Mesothelial cell of epicardium (in vitro differentiated cells): ENCODE results near the gene ARHGEF3. TPM values are rescaled to one million over a fixed set of nuclear protein-coding genes. Genes with fewer than 3 reads are reported as not detected.

Experiments
- DNase-seq, 2 experiments: peaks; one replicate each; pipeline ENCODE4 v3.0.0; 2021; ENCODE audit warnings: low spot score in 2 of 2; ENCODE audit not compliant: unreplicated experiment in 2 of 2
- H3K27ac Mint-ChIP-seq: 2 replicates; pipeline ENCODE4 v1.8.0; 2021; ENCODE audit warnings: mixed read lengths
- H3K27me3 Mint-ChIP-seq: 2 replicates; pipeline ENCODE4 v1.8.0; 2021; ENCODE audit warnings: low read depth, mixed read lengths
- H3K36me3 Mint-ChIP-seq: 2 replicates; pipeline ENCODE4 v1.8.0; 2021; ENCODE audit warnings: mixed read lengths
- H3K4me1 Mint-ChIP-seq: 2 replicates; pipeline ENCODE4 v1.8.0; 2021; ENCODE audit warnings: mixed read lengths
- H3K4me3 Mint-ChIP-seq: 2 replicates; pipeline ENCODE4 v1.8.0; 2021; ENCODE audit warnings: mild to moderate bottlenecking, moderate library complexity, mixed read lengths
- H3K9me3 Mint-ChIP-seq: 2 replicates; pipeline ENCODE4 v1.8.0; 2021; ENCODE audit warnings: mixed read lengths
- total RNA-seq: library from RNA; stranded (reverse); gene quantifications from 3 replicates; pipeline ENCODE4 v1.2.1, GENCODE V29; 2021
- TF ChIP-seq, protein P1 (sequence below): fragments of 200-600 bp; sonication (generic); IDR thresholded peaks from one replicate; pipeline ENCODE4 v1.5.0; 2021; ENCODE audit warnings: antibody characterized with exemption; ENCODE audit not compliant: unreplicated experiment

ARHGEF3 gene, protein sequence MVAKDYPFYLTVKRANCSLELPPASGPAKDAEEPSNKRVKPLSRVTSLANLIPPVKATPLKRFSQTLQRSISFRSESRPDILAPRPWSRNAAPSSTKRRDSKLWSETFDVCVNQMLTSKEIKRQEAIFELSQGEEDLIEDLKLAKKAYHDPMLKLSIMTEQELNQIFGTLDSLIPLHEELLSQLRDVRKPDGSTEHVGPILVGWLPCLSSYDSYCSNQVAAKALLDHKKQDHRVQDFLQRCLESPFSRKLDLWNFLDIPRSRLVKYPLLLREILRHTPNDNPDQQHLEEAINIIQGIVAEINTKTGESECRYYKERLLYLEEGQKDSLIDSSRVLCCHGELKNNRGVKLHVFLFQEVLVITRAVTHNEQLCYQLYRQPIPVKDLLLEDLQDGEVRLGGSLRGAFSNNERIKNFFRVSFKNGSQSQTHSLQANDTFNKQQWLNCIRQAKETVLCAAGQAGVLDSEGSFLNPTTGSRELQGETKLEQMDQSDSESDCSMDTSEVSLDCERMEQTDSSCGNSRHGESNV
- 28.7 to 31.7 TPM (median 29.0 TPM) in 3 replicates for total RNA-seq

DNA sequence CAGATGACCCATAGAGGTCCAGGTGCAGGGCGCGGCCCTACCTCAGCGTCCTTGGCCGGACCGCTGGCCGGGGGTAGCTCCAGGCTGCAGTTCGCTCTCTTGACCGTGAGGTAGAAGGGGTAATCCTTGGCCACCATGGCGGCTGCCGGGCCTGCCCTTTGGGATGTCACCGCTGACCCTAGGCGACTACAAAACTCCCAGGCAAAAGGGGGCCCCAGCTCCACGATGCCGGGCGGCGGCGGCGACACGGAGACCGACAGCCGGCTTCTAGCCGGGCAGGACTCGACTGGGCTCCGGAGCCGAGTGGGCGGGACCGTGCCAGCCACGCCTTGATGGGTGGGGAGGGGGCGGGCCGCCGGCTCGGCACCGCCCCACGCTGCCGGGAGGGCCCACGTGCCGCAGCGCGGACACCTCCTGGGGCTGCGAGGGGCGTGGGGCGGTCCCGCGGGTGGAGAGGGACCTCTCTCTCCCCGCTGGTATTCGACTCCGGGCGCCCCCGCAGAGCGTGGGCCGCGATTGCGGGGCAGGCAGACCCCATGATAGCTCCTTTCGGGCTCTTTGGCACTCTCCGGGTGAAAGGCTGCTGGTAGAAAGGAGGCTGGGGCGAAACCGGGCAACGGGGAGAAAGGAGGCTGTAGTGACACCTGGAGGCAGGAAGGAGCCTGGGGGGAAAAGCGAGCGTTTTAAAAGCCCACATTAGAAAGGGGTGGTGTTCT is at the start of gene ARHGEF3:
Gene ARHGEF3 (minus strand): TSS at position 288 of the 716 bp plus-strand sequence. CDS start 151 bp downstream, at position 137.
- DNase-seq, result peak; percentile 68 to 73
- TF ChIP-seq, protein P1, sequence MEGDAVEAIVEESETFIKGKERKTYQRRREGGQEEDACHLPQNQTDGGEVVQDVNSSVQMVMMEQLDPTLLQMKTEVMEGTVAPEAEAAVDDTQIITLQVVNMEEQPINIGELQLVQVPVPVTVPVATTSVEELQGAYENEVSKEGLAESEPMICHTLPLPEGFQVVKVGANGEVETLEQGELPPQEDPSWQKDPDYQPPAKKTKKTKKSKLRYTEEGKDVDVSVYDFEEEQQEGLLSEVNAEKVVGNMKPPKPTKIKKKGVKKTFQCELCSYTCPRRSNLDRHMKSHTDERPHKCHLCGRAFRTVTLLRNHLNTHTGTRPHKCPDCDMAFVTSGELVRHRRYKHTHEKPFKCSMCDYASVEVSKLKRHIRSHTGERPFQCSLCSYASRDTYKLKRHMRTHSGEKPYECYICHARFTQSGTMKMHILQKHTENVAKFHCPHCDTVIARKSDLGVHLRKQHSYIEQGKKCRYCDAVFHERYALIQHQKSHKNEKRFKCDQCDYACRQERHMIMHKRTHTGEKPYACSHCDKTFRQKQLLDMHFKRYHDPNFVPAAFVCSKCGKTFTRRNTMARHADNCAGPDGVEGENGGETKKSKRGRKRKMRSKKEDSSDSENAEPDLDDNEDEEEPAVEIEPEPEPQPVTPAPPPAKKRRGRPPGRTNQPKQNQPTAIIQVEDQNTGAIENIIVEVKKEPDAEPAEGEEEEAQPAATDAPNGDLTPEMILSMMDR, result no peak
- Mint-ChIP-seq H3K4me1 (peaks cover 49% of the 10 kb centered on the region), H3K9me3 (no peaks in the 10 kb centered on the region), H3K27me3 (peaks cover 2% of the 10 kb centered on the region), H3K36me3 (no peaks in the 10 kb centered on the region), H3K4me3 (peak within 1 kb of the TSS; percentile 84), H3K27ac (peak within 1 kb of the TSS; percentile 28)

DNA sequence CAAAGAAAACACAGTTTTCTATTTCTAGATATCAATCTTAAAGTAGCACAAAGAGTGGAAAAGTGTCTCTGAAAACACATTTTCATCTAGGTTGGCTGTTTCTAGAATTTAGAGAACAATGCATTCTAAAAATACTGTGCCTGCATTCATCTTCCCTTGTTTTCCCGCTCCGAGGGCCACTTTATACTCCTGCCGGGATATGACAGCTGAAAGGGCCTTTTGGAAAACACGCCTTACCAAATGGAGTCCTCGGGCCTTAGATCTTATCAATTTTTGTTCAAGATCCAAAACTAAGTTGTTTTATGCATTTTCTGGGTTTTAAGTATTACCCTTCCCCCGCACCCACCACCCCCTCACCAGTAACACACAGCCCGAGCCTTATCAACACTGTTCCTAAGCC is 47.9 kb upstream of the ARHGEF3 start:
- DNase-seq, result no peak
- Mint-ChIP-seq H3K9me3 (peaks cover 3% of the 10 kb centered on the region), H3K27ac (peak overlapping the region; percentile 48), H3K4me1 (peaks cover 49% of the 10 kb centered on the region), H3K36me3 (peaks cover 4% of the 10 kb centered on the region), H3K27me3 (no peaks in the 10 kb centered on the region), H3K4me3 (no peak overlapping the region)
- TF ChIP-seq, protein P1, result no peak

DNA sequence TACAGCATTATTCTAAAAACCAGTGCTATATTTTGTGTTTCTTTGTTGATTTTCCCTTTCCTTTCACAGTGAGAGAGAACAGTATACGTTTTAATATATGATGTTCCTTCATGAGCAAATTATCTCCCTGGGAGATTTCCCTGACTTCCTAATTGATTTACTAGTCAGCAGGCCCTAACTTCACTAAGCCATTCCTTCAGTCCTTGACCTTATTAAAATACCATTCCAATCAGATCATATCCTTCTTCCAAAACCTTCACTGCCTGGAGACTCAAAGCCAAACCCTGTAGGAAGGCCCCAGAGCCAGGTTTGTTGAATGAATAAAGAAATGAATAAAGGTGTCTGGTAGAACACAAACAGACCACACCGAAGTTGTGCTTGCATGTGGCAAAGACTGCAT is 43.8 kb upstream of the ARHGEF3 start:
- TF ChIP-seq, protein P1, result no peak
- Mint-ChIP-seq H3K36me3 (peaks cover 4% of the 10 kb centered on the region), H3K4me3 (no peak overlapping the region), H3K27me3 (no peaks in the 10 kb centered on the region), H3K4me1 (peaks cover 23% of the 10 kb centered on the region), H3K27ac (peak overlapping the region; percentile 51), H3K9me3 (no peaks in the 10 kb centered on the region)
- no peak for DNase-seq

DNA sequence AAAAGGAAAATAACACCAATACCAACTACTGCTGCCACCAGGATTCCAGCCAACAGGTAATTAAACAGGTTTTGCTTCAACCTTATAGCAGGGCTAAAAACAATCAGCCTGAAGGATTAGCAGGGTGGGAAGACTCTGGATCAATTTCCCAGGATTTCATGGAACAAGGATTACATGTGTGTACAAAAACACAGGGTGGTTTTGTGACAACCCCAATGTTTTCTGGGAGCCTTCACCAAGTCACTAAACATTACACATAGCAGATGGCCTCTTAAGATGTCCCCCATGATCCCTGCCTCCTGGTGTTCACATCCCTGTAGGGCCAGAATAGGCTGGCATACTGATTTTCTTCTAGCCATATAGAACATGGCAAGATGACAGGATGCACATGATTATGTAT is 42.8 kb upstream of the ARHGEF3 start:
- peaks cover 23% of the 10 kb centered on the region for H3K4me1 Mint-ChIP-seq
- H3K36me3 Mint-ChIP-seq, result peaks cover 4% of the 10 kb centered on the region
- no peak for DNase-seq
- no peaks in the 10 kb centered on the region for H3K9me3 Mint-ChIP-seq
- H3K27me3 Mint-ChIP-seq, result no peaks in the 10 kb centered on the region
- no peak overlapping the region for H3K27ac Mint-ChIP-seq
- TF ChIP-seq, protein P1, result no peak
- H3K4me3 Mint-ChIP-seq, result no peak overlapping the region

DNA sequence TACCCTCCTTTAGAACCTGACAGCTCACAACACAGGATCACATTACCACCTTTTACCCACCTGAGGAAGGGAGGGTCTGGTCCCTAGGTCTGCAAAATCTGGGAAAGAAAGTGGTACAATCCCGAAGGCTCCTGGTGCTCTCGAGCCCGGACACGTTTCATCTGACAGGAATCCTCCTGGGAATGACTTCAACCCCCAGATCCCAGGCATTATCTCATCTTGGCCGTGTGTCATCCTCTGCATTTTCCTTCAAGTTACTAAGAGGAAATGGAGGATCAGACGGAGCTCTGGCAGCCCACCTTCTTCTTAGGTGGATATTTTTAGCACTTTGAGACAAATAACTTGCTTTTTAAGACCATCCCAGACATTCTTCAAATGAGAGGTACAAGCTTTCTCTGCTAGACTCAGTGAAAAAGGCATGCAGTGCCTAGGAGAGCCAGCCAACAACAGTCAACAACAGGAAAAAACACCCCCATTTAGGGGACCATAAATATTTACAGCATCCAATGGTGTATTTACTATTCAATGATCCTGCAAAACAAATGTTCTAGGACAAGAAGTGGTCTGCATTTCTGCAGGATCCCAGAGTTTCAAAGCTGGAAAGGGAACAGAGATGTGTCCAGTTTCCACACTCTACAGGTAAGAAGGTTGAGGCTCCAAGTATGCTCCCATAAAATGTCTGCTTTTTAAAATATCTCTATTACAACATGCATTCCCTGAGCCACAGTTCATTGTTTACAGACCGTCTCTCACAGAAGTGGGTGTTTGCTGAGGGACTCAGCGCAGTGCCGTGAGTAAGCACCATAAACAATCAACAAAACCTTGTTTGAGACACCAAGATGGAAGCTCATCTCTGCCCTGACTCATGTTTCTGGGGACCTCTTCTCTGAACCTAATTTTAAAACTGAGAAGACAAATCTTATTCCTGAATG is 38.3 kb upstream of the ARHGEF3 start:
- Mint-ChIP-seq H3K27ac (no peak overlapping the region), H3K4me1 (peaks cover 17% of the 10 kb centered on the region)
- DNase-seq, result no peak

More for the DNA sequence above, 38.3 kb upstream of the ARHGEF3 start:
- Mint-ChIP-seq H3K9me3 (no peaks in the 10 kb centered on the region), H3K4me3 (no peak overlapping the region), H3K27me3 (no peaks in the 10 kb centered on the region), H3K36me3 (no peaks in the 10 kb centered on the region)
- TF ChIP-seq, protein P1, result no peak
